Heart left ventricle (tissue), 13 donors: ENCODE results near the gene VPREB1.
A peak's percentile ranks its signal among the peaks of the same experiment; 100 is the strongest.

Experiments
- CTCF ChIP-seq, 12 donors: fragments of 200-600 bp; sonication (generic) in 4 of 12; IDR thresholded peaks; one replicate each; pipeline versions ENCODE4 v1.5.0 to v1.8.0; 2018 to 2022; ENCODE audit warnings: antibody characterized with exemption in 12 of 12, mild to moderate bottlenecking in 5 of 12
- POLR2A ChIP-seq, 2 donors: fragments of 450-650 bp; IDR thresholded peaks; one replicate each; pipeline ENCODE4 v1.6.1; 2017; ENCODE audit warnings: antibody characterized with exemption in 2 of 2, mild to moderate bottlenecking in 2 of 2, moderate library complexity in 2 of 2
- donor health status: ischemic (EF 13 %, LVEDD 7.1; RV severe dilation, severe dysfunction).
- donor health status: DM: no; HTN: yes; CAD: no.
- donor health status: DM: no; HTN: no; CAD: no.
- donor health status: ischemic (EF 25% LVEDD 6.9; RV normal size, moderate dysfunction).
- donor health status: ischemic (EF 25% LVEDD 5.7; RV mildly dilated, moderate dysfunction).
- donor health status: ischemic (EF 35%, LVEDD 5.7; RV mildly dilated, moderate dysfunction).
- donor health status: nonischemic (EF 11% LVEDD 7.7; RV severe dilation, severe dysfunction).
- donor health status: DM: yes; HTN: yes; CAD: no.
- donor health status: PGD.
- donor health status: ischemic (EF 29% LVEDD 5.4; RV normal size, mild dysfunction).
- donor health status: nonischemic (EF 23%, LVEDD 6.1; RV moderate dilation, normal function).

GRCh38 chr22:22235558-22235957 is 9.0 kb upstream of the VPREB1 start:
- TF ChIP-seq CTCF (IDR thresholded peaks at IDR 0.05) = peak in 7 of 12 donors; percentile 9 to 43 (median 28)
- no peak for TF ChIP-seq POLR2A (IDR thresholded peaks at IDR 0.05)
